ENCODE measurements around the gene SCGB1D1. TPM values are rescaled to one million over a fixed set of nuclear protein-coding genes. Genes with fewer than 3 reads are reported as not detected.
A peak's percentile ranks its signal among the peaks of the same experiment; 100 is the strongest.

SCGB1D1 gene
- total RNA-seq, 2 donors from 2014 or later = not detected

- Histone ChIP-seq H3K4me1 (peaks cover 0 to 6% of the 10 kb centered on the region in 2 donors), H3K27ac (no peak overlapping the region), H3K4me3 (no peak overlapping the region), H3K9me3 (no peaks in the 10 kb centered on the region), H3K36me3 (peaks cover 37% of the 10 kb centered on the region), H3K27me3 (no peaks in the 10 kb centered on the region)
- DNase-seq (ENCODE audit: low spot score) = no peak
- TF ChIP-seq CTCF (IDR thresholded peaks at IDR 0.05) = no peak
These were observed 41.6 kb upstream of the SCGB1D1 start for GRCh38 chr11:62148271-62148980.

GRCh38 chr11:62149986-62150886, 39.8 kb upstream of the SCGB1D1 start:
- H3K27ac ChIP-seq = no peak overlapping the region
- no peaks in the 10 kb centered on the region for H3K9me3 ChIP-seq
- no peak for TF ChIP-seq CTCF (IDR thresholded peaks at IDR 0.05)
- no peak overlapping the region for H3K4me3 ChIP-seq
- no peak for DNase-seq (ENCODE audit: low spot score)
- H3K36me3 ChIP-seq = peaks cover 37% of the 10 kb centered on the region
- H3K27me3 ChIP-seq = no peaks in the 10 kb centered on the region
- H3K4me1 ChIP-seq = peaks cover 0 to 6% of the 10 kb centered on the region in 2 donors

GRCh38 chr11:62150887-62151736, 38.9 kb upstream of the SCGB1D1 start:
- TF ChIP-seq CTCF (IDR thresholded peaks at IDR 0.05) = no peak
- H3K36me3 ChIP-seq = peaks cover 37% of the 10 kb centered on the region
- no peaks in the 10 kb centered on the region for H3K9me3 ChIP-seq
- H3K27me3 ChIP-seq = no peaks in the 10 kb centered on the region
- H3K4me3 ChIP-seq = no peak overlapping the region
- H3K27ac ChIP-seq = no peak overlapping the region
- peak; percentile 52 for DNase-seq (ENCODE audit: low spot score)
- H3K4me1 ChIP-seq = peaks cover 0 to 6% of the 10 kb centered on the region in 2 donors

- Histone ChIP-seq H3K27me3 (no peaks in the 10 kb centered on the region), H3K4me1 (peaks cover 0 to 6% of the 10 kb centered on the region in 2 donors), H3K36me3 (peaks cover 34% of the 10 kb centered on the region), H3K4me3 (no peak overlapping the region), H3K27ac (no peak overlapping the region), H3K9me3 (no peaks in the 10 kb centered on the region)
- TF ChIP-seq CTCF (IDR thresholded peaks at IDR 0.05) = no peak
- no peak for DNase-seq (ENCODE audit: low spot score)
These were observed 38.3 kb upstream of the SCGB1D1 start for GRCh38 chr11:62151737-62152102.

- Histone ChIP-seq H3K9me3 (no peaks in the 10 kb centered on the region), H3K4me3 (no peak overlapping the region), H3K36me3 (peaks cover 32% of the 10 kb centered on the region), H3K4me1 (peaks cover 0 to 6% of the 10 kb centered on the region in 2 donors), H3K27ac (no peak overlapping the region), H3K27me3 (no peaks in the 10 kb centered on the region)
- DNase-seq (ENCODE audit: low spot score) = peak; percentile 44
- no peak for TF ChIP-seq CTCF (IDR thresholded peaks at IDR 0.05)
These were observed 37.5 kb upstream of the SCGB1D1 start for GRCh38 chr11:62152245-62153086.
